K562 (cell line): ENCODE results near the gene UIMC1.

Experiments used
- ATF1 ChIP-seq, 2 experiments: fragments of 450-650 bp in 1 of 2; IDR thresholded peaks; 2 replicates each; pipeline ENCODE4 v1.6.1; 2016; ENCODE audit warnings: missing compliant biosample characterization in 1 of 2, missing genetic modification characterization in 1 of 2
- CBFA2T3 ChIP-seq: fragments of 450-650 bp; IDR thresholded peaks from 2 replicates; pipeline ENCODE4 v1.6.1; 2017
- ETS2 ChIP-seq: IDR thresholded peaks from 2 replicates; pipeline ENCODE4 v1.6.1; 2016; ENCODE audit warnings: borderline replicate concordance, missing genetic modification characterization, mild to moderate bottlenecking, moderate library complexity, missing compliant biosample characterization; ENCODE audit not compliant: poor library complexity, severe bottlenecking
- FOXK1 ChIP-seq: sonication (generic); formaldehyde crosslinking; IDR thresholded peaks from 2 replicates; pipeline ENCODE4 v1.8.0; 2022; ENCODE audit warnings: missing genetic modification reagents, mild to moderate bottlenecking, borderline replicate concordance
- IRF2 ChIP-seq: sonication (generic); formaldehyde crosslinking; IDR thresholded peaks from 2 replicates; pipeline ENCODE4 v1.8.1; 2022; ENCODE audit warnings: mild to moderate bottlenecking, missing genetic modification reagents
- MAFF ChIP-seq: IDR thresholded peaks from 2 replicates; pipeline ENCODE4 v1.6.1; 2012; ENCODE audit warnings: low read length, improper control_type of control experiment
- POLR2A ChIP-seq: fragments of 450-650 bp; conservative IDR thresholded peaks from 2 replicates; pipeline ENCODE4 v1.6.1; 2016
- SP1 ChIP-seq: sonication (generic); formaldehyde crosslinking; IDR thresholded peaks from 2 replicates; pipeline ENCODE4 v1.8.1; 2022; ENCODE audit warnings: mild to moderate bottlenecking, missing genetic modification reagents
- ZNF311 ChIP-seq: fragments of 250-450 bp; sonication (Bioruptor Pico); IDR thresholded peaks from 2 replicates; pipeline ENCODE4 v1.4.0; 2020; ENCODE audit warnings: mild to moderate bottlenecking, moderate library complexity
- ZNF324 ChIP-seq: fragments of 250-450 bp; sonication (Bioruptor Pico); IDR thresholded peaks from 2 replicates; pipeline ENCODE4 v1.4.0; 2020; ENCODE audit warnings: mild to moderate bottlenecking
- ZNF561 ChIP-seq: fragments of 450-650 bp; formaldehyde crosslinking; conservative IDR thresholded peaks from 2 replicates; pipeline ENCODE4 v1.4.0; 2020; ENCODE audit warnings: mild to moderate bottlenecking, moderate library complexity
- TF ChIP-seq, protein P1 (sequence below): fragments of 250-450 bp; sonication (Bioruptor Pico); IDR thresholded peaks from 2 replicates; pipeline ENCODE4 v1.5.0; 2022; ENCODE audit warnings: mild to moderate bottlenecking
- TF ChIP-seq, protein P2 (sequence below), 3 experiments: IDR thresholded peaks in 2 of 3; conservative IDR thresholded peaks in 1 of 3; 2 replicates each; pipeline ENCODE4 v1.5.1; 2011 to 2012; ENCODE audit warnings: low read length in 3 of 3, mild to moderate bottlenecking in 3 of 3, control low read depth in 2 of 3, improper control_type of control experiment in 1 of 3, inconsistent platforms in 1 of 3, low read depth in 1 of 3, mixed read lengths in 1 of 3, moderate library complexity in 1 of 3; ENCODE audit not compliant: insufficient read depth in 2 of 3
- TF ChIP-seq, protein P3 (sequence below): sonication (generic); formaldehyde crosslinking; IDR thresholded peaks from 2 replicates; pipeline ENCODE4 v1.8.0; 2023; ENCODE audit warnings: mild to moderate bottlenecking, missing genetic modification reagents

DNA sequence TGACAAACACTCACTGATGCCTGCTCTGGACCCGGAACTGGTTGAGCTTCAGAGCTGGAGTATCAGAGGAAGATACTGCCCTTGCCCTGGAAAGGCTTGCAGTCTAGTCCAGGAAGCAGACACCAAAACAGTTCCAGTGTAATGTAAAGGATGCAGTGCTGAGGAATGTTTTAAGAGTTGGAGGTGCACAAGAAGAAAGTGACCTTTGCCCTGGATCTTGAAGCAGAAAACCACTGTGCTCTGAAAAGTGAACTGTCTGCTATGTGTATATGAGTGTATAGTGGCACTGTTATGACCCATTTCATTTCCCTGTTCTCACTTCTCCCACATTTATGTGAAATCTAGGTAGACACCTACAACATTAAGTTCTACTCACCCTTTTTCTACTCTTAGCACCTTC is 18.0 kb upstream of the UIMC1 start:
- TF ChIP-seq FOXK1 (CRISPR knock-in tag) (no peak), POLR2A (no peak), SP1 (no peak), MAFF (no peak), ZNF561 (CRISPR knock-in tag) (no peak), ETS2 (tag) (no peak), IRF2 (CRISPR knock-in tag) (no peak), ATF1 (CRISPR knock-in tag; IDR thresholded peaks at IDR 0.05) (no peak), ATF1 (tag; IDR thresholded peaks at IDR 0.05) (no peak), ZNF311 (CRISPR knock-in tag) (no peak), ZNF324 (CRISPR knock-in tag) (no peak), CBFA2T3 (no peak)
- TF ChIP-seq, protein P1, sequence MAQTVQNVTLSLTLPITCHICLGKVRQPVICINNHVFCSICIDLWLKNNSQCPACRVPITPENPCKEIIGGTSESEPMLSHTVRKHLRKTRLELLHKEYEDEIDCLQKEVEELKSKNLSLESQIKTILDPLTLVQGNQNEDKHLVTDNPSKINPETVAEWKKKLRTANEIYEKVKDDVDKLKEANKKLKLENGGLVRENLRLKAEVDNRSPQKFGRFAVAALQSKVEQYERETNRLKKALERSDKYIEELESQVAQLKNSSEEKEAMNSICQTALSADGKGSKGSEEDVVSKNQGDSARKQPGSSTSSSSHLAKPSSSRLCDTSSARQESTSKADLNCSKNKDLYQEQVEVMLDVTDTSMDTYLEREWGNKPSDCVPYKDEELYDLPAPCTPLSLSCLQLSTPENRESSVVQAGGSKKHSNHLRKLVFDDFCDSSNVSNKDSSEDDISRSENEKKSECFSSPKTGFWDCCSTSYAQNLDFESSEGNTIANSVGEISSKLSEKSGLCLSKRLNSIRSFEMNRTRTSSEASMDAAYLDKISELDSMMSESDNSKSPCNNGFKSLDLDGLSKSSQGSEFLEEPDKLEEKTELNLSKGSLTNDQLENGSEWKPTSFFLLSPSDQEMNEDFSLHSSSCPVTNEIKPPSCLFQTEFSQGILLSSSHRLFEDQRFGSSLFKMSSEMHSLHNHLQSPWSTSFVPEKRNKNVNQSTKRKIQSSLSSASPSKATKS (CRISPR knock-in tag) = no peak
- TF ChIP-seq, protein P2, sequence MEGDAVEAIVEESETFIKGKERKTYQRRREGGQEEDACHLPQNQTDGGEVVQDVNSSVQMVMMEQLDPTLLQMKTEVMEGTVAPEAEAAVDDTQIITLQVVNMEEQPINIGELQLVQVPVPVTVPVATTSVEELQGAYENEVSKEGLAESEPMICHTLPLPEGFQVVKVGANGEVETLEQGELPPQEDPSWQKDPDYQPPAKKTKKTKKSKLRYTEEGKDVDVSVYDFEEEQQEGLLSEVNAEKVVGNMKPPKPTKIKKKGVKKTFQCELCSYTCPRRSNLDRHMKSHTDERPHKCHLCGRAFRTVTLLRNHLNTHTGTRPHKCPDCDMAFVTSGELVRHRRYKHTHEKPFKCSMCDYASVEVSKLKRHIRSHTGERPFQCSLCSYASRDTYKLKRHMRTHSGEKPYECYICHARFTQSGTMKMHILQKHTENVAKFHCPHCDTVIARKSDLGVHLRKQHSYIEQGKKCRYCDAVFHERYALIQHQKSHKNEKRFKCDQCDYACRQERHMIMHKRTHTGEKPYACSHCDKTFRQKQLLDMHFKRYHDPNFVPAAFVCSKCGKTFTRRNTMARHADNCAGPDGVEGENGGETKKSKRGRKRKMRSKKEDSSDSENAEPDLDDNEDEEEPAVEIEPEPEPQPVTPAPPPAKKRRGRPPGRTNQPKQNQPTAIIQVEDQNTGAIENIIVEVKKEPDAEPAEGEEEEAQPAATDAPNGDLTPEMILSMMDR (IDR thresholded peaks at IDR 0.05 in 2 of 3, conservative IDR thresholded peaks at IDR 0.05 in 1 of 3; ENCODE audit: insufficient read depth in 2 of 3, low read depth in 1 of 3, low read length in 3 of 3) = no peak
- TF ChIP-seq, protein P3, sequence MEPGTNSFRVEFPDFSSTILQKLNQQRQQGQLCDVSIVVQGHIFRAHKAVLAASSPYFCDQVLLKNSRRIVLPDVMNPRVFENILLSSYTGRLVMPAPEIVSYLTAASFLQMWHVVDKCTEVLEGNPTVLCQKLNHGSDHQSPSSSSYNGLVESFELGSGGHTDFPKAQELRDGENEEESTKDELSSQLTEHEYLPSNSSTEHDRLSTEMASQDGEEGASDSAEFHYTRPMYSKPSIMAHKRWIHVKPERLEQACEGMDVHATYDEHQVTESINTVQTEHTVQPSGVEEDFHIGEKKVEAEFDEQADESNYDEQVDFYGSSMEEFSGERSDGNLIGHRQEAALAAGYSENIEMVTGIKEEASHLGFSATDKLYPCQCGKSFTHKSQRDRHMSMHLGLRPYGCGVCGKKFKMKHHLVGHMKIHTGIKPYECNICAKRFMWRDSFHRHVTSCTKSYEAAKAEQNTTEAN (CRISPR knock-in tag) = no peak
